GM12878 (cell line): ENCODE data around the gene CBX8. TPM values are rescaled to one million over a fixed set of nuclear protein-coding genes. Genes with fewer than 3 reads are reported as not detected.

Experiments
- ATAC-seq: fragments of 200-7000 bp; cut with Tn5 transposase; 3 replicates; pipeline ENCODE4 v1.9.1; 2020; ENCODE audit warnings: mild to moderate bottlenecking, moderate library complexity
- BruUV-seq: library from RNA; stranded (reverse); fragments of 400-500 nt; replicated peaks from 2 replicates; lab custom pipeline; 2021; lab: Mats Ljungman, UMichigan
- CTCF ChIA-PET: fragments of 300-600 bp; sonication (Branson Sonifier 250); formaldehyde crosslinking; extraction: SDS; loops from one replicate; lab custom pipeline; 2021; ENCODE audit warnings: inconsistent platforms; lab: Yijun Ruan, JAX
- POLR2A ChIA-PET: fragments of 350-600 bp; formaldehyde crosslinking; extraction: SDS; loops from one replicate; lab custom pipeline; 2021; ENCODE audit warnings: inconsistent platforms; lab: Charles Lee
- RAD21 ChIA-PET: fragments of 300-600 bp; sonication (Branson Sonifier 250); formaldehyde crosslinking; loops from one replicate; lab custom pipeline; 2023; ENCODE audit warnings: antibody characterized with exemption; ENCODE audit not compliant: unreplicated experiment; lab: Charles Lee
- SMC1A ChIA-PET: fragments of 300-600 bp; sonication (Branson Sonifier 250); formaldehyde crosslinking; loops from one replicate; lab custom pipeline; 2023; ENCODE audit not compliant: unreplicated experiment, uncharacterized antibody; lab: Charles Lee
- DNase-seq: peaks from one replicate; pipeline ENCODE4 v3.0.0-alpha.2; 2011; ENCODE audit warnings: low read depth, low spot score
- FAIRE-seq: peaks from 3 replicates; lab custom pipeline; 2011; peaks lifted over from hg19 to GRCh38; lab: Jason Lieb, UNC
- H2AFZ ChIP-seq: 2 replicates; pipeline ENCODE4 v1.6.0; 2011; ENCODE audit warnings: low read depth, low read length, control low read depth; ENCODE audit not compliant: control insufficient read depth
- H3K27ac ChIP-seq: 2 replicates; pipeline ENCODE4 v1.5.1; 2011; ENCODE audit warnings: control low read depth; ENCODE audit not compliant: control insufficient read depth, insufficient read depth
- H3K27me3 ChIP-seq, 2 experiments: replicated peaks in 1 of 2; 2 replicates each; pipeline versions ENCODE4 v1.6.0 to v1.6.1; 2011; ENCODE audit warnings: low read length in 1 of 2; ENCODE audit not compliant: control insufficient read depth in 2 of 2, insufficient read depth in 2 of 2
- H3K36me3 ChIP-seq, 2 experiments: 2 replicates each; pipeline ENCODE4 v1.5.1; 2011; ENCODE audit warnings: low read length in 1 of 2; ENCODE audit not compliant: control insufficient read depth in 2 of 2, insufficient read depth in 2 of 2
- H3K4me1 ChIP-seq: 2 replicates; pipeline ENCODE4 v1.6.1; 2011; ENCODE audit warnings: mild to moderate bottlenecking, low read length, moderate library complexity, mixed read lengths; ENCODE audit not compliant: control insufficient read depth, insufficient read depth
- H3K4me2 ChIP-seq: 2 replicates; pipeline ENCODE4 v1.6.0; 2011; ENCODE audit warnings: control low read depth; ENCODE audit not compliant: control insufficient read depth, insufficient read depth
- H3K4me3 ChIP-seq: fragments of 200-600 bp; sonication (generic); 2 replicates; pipeline ENCODE4 v1.5.1; 2016
- H3K79me2 ChIP-seq: 2 replicates; pipeline ENCODE4 v1.6.0; 2011; ENCODE audit warnings: low read length; ENCODE audit not compliant: control insufficient read depth, insufficient read depth
- H3K9ac ChIP-seq: 2 replicates; pipeline ENCODE4 v1.8.0; 2011; ENCODE audit warnings: low read length, control low read depth, mixed read lengths; ENCODE audit not compliant: control insufficient read depth, insufficient read depth
- H3K9me3 ChIP-seq: replicated peaks from 3 replicates; pipeline ENCODE4 v1.5.1; 2011; ENCODE audit warnings: mild to moderate bottlenecking, low read length; ENCODE audit not compliant: control insufficient read depth, insufficient read depth
- H4K20me1 ChIP-seq: 2 replicates; pipeline ENCODE4 v1.6.0; 2011; ENCODE audit not compliant: control insufficient read depth, insufficient read depth
- EED ChIP-seq: sonication (generic); IDR thresholded peaks from 2 replicates; pipeline ENCODE4 v1.6.1; 2016; ENCODE audit warnings: antibody characterized with exemption, low read depth
- ESRRA ChIP-seq: IDR thresholded peaks from 2 replicates; pipeline ENCODE4 v1.6.1; 2012; ENCODE audit warnings: mild to moderate bottlenecking, low read length, improper control_type of control experiment
- EZH2 ChIP-seq: IDR thresholded peaks from 2 replicates; pipeline ENCODE4 v1.6.1; 2012; ENCODE audit warnings: low read depth, mild to moderate bottlenecking, control low read depth, inconsistent platforms, low read length, borderline replicate concordance; ENCODE audit not compliant: control insufficient read depth
- FOS ChIP-seq: IDR thresholded peaks from 3 replicates; pipeline ENCODE4 v1.6.1; 2011; ENCODE audit warnings: borderline replicate concordance; ENCODE audit not compliant: insufficient read length; ENCODE audit errors: extremely low read depth
- FOXM1 ChIP-seq: IDR thresholded peaks from 2 replicates; pipeline ENCODE4 v1.6.1; 2012; ENCODE audit warnings: low read depth, mild to moderate bottlenecking, inconsistent platforms, low read length, moderate library complexity
- GATAD2B ChIP-seq: fragments of 450-650 bp; conservative IDR thresholded peaks from 2 replicates; pipeline ENCODE4 v1.6.1; 2017; ENCODE audit warnings: low read depth, mild to moderate bottlenecking, moderate library complexity
- JUNB ChIP-seq: IDR thresholded peaks from 2 replicates; pipeline ENCODE4 v1.6.1; 2016; ENCODE audit warnings: antibody characterized with exemption, mild to moderate bottlenecking
- LARP7 ChIP-seq: fragments of 450-650 bp; IDR thresholded peaks from 2 replicates; pipeline ENCODE4 v1.6.1; 2017; ENCODE audit warnings: mild to moderate bottlenecking
- MTA3 ChIP-seq: IDR thresholded peaks from 2 replicates; pipeline ENCODE4 v1.6.1; 2012; ENCODE audit warnings: low read length, inconsistent platforms, borderline replicate concordance
- NFYA ChIP-seq: IDR thresholded peaks from 2 replicates; pipeline ENCODE4 v1.6.1; 2011; ENCODE audit warnings: low read depth, mild to moderate bottlenecking, low read length, improper control_type of control experiment, borderline replicate concordance
- POLR2A ChIP-seq: IDR thresholded peaks from 2 replicates; pipeline ENCODE4 v1.6.1; 2011; ENCODE audit warnings: low read depth, mild to moderate bottlenecking, low read length
- POLR2AphosphoS2 ChIP-seq: IDR thresholded peaks from 2 replicates; pipeline ENCODE4 v1.6.1; 2011; ENCODE audit warnings: low read depth, mild to moderate bottlenecking, low read length, improper control_type of control experiment, moderate library complexity
- POU2F2 ChIP-seq: IDR thresholded peaks from 3 replicates; pipeline ENCODE4 v1.6.1; 2011; ENCODE audit warnings: low read depth, mild to moderate bottlenecking, low read length, borderline replicate concordance
- RB1 ChIP-seq: fragments of 450-650 bp; formaldehyde crosslinking; IDR thresholded peaks from 2 replicates; pipeline ENCODE4 v1.6.1; 2017; ENCODE audit warnings: mild to moderate bottlenecking, borderline replicate concordance
- SREBF1 ChIP-seq: IDR thresholded peaks from 2 replicates; pipeline ENCODE4 v1.6.1; 2012; ENCODE audit warnings: mild to moderate bottlenecking, low read length
- SUPT20H ChIP-seq: IDR thresholded peaks from 2 replicates; pipeline ENCODE4 v1.6.1; 2011; ENCODE audit warnings: low read depth, mild to moderate bottlenecking, low read length, moderate library complexity, borderline replicate concordance; ENCODE audit not compliant: control insufficient read depth
- TAF1 ChIP-seq: IDR thresholded peaks from 2 replicates; pipeline ENCODE4 v1.6.1; 2011; ENCODE audit warnings: mild to moderate bottlenecking, low read depth, low read length, borderline replicate concordance
- TBL1XR1 ChIP-seq: IDR thresholded peaks from 2 replicates; pipeline ENCODE4 v1.6.1; 2012; ENCODE audit warnings: low read depth, low read length, improper control_type of control experiment
- TCF3 ChIP-seq: IDR thresholded peaks from 2 replicates; pipeline ENCODE4 v1.6.1; 2012; ENCODE audit warnings: low read depth, mild to moderate bottlenecking, low read length, borderline replicate concordance; ENCODE audit not compliant: insufficient read depth
- YY1 ChIP-seq: IDR thresholded peaks from 2 replicates; pipeline ENCODE4 v1.6.1; 2011; ENCODE audit warnings: low read depth, mild to moderate bottlenecking, low read length
- ZBED1 ChIP-seq: IDR thresholded peaks from 2 replicates; pipeline ENCODE4 v1.6.1; 2016; ENCODE audit warnings: borderline replicate concordance
- ZNF24 ChIP-seq: fragments of 450-650 bp; IDR thresholded peaks from 2 replicates; pipeline ENCODE4 v1.6.1; 2017; ENCODE audit warnings: antibody characterized with exemption, mild to moderate bottlenecking
- WGBS: methylation state at CpG from one replicate; pipeline ENCODE4 v1.1.6; 2016; ENCODE audit warnings: low lambda C conversion rate; ENCODE audit not compliant: insufficient replicate concordance, insufficient coverage; ENCODE audit errors: missing lambda C conversion rate; 5-methylcytosine and 5-hydroxymethylcytosine counted together
- in situ Hi-C: fragments of 300-500 bp; cut with MboI; formaldehyde crosslinking; loops from 9 replicates; pipeline ENCODE4 v1.14.3; 2018; ENCODE audit warnings: mixed read lengths
- intact Hi-C: fragments of 100-400 bp; cut with micrococcal nuclease; formaldehyde crosslinking; loops from one replicate; pipeline ENCODE4 v1.14.2; 2022; ENCODE audit not compliant: unreplicated experiment
- polyA plus RNA-seq, 11 experiments: library from polyadenylated mRNA; depleted of rRNA in 4 of 11; unstranded in 6 of 11; stranded (reverse) in 5 of 11; fragments of >200 nt; fragmentation: Nextera tagmentation in 4 of 11; fragmentation: Illumina TruSeq in 1 of 11; extraction: Ambion mirVana in 4 of 11; extraction: Trizol in 1 of 11; gene quantifications; 1 replicate in 1 of 11; 2 replicates in 10 of 11; pipeline versions ENCODE4 v1.2.1 to v1.2.3, GENCODE V29; 2011 to 2016; ENCODE audit warnings: inconsistent platforms in 2 of 11, missing spikeins in 2 of 11, low read depth in 1 of 11
- total RNA-seq, 4 experiments: library from RNA; depleted of rRNA in 3 of 4; stranded (reverse); fragments of >200 nt in 3 of 4; fragmentation: Illumina TruSeq in 1 of 4; extraction: Trizol in 1 of 4; gene quantifications; 2 replicates each; pipeline versions ENCODE4 v1.2.1 to v1.2.3, GENCODE V29; 2013 to 2021
- TF ChIP-seq, protein P1 (sequence below): fragments of 450-650 bp; IDR thresholded peaks from 2 replicates; pipeline ENCODE4 v1.6.1; 2016; ENCODE audit warnings: mild to moderate bottlenecking
- TF ChIP-seq, protein P2 (sequence below): fragments of 450-650 bp; IDR thresholded peaks from 2 replicates; pipeline ENCODE4 v1.6.1; 2017; ENCODE audit warnings: borderline replicate concordance

The CBX8 gene
- total and polyA plus RNA-seq, 10 of the 15 experiments (the other 5 are each of a cell fraction or from before 2014, with no cell fraction given): 0.03 to 6.7 (median 1.9) TPM

DNA sequence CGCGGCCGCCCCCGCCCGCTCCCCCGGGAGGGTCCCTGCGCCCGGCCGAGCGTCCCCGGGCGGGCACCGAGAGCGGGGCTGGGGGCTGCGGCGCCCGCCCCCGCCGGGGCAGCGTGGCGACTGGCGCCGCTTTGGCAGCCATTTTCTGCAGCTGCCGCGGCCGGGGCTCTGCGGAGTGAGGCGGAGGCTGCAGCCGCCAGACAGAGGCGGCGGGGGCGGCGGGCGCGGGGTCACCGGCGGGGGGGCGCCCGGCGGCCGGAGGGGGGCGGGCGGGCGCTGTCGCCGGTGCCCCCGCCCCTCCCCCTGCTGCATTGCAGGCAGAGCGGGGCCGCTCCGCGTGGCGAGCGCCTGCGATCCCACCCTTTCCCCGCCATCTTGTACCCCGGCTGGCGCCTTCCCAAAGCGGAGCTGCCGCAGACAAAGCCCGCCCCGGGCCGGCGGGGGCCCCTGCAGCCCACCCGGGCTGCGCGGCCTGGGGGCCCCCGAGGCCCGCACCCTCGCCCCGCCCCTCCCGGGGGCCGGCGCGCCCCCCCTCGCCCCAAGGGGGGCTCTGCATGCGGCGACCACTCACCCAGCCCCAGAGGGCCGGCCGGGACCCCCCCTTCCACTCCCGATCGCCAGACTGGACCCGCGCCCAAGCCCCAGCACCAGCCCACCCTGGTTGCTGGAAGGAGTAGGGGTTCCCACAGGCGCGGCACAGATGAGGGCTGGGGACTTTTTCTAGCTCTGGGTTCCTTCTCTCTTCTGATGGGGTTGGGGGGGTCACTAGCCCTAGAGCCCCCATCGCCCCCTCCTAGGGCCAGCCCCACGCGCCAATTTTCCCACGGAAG, 16.6 kb upstream of the CBX8 start:
- POLR2A ChIA-PET: interaction anchor here (0.6 to 0.7 kb wide), 2 partner anchors 16 to 1439 kb away, joined by 4 to 5 read pairs; partner anchors contain the start of gene CBX8
- no peaks in the 10 kb centered on the region for H3K36me3 ChIP-seq
- CTCF ChIA-PET: interaction anchor here (0.9 to 1.3 kb wide), 2 partner anchors 17 to 26 kb away, joined by 5 to 10 read pairs; partner anchors contain the start of genes CBX4 and CBX8
- no peak overlapping the region; the same call in 1 of the 2 replicates for H3K9ac ChIP-seq
- no peaks in the 10 kb centered on the region; the same call in 1 of the 2 replicates for H4K20me1 ChIP-seq
- no peak overlapping the region for H3K4me3 ChIP-seq
- RAD21 ChIA-PET: interaction anchor here (0.8 to 2.5 kb wide), 4 partner anchors 16 to 157 kb away, joined by 4 to 14 read pairs (median 7); partner anchors contain the start of gene CBX8
- no peak overlapping the region for H3K27ac ChIP-seq
- H3K79me2 ChIP-seq: no peaks in the 10 kb centered on the region
- FAIRE-seq: no peak
- no peak for DNase-seq
- in situ Hi-C loops (no loop called here), intact Hi-C loops (no loop called here)
- peak overlapping the region; percentile 24; the same call in 1 of the 2 replicates for H3K4me2 ChIP-seq
- H3K27me3 ChIP-seq: peaks cover 41 to 42% of the 10 kb centered on the region in 2 experiments
- no TSS peak for BruUV-seq
- no peak overlapping the region for H2AFZ ChIP-seq
- no peak for ATAC-seq
- no peaks in the 10 kb centered on the region for H3K9me3 ChIP-seq
- WGBS: 10% methylated on average over 21 of the region's 89 CpGs
- H3K4me1 ChIP-seq: peaks cover 26% of the 10 kb centered on the region
- SMC1A ChIA-PET: no interaction called here
- TF ChIP-seq SREBF1: no peak
- no peak for TF ChIP-seq EED
- TF ChIP-seq FOS: no peak
- no peak for TF ChIP-seq JUNB
- peak; percentile 92 for TF ChIP-seq YY1
- TF ChIP-seq POLR2AphosphoS2: no peak
- no peak for TF ChIP-seq NFYA
- TF ChIP-seq EZH2: no peak
- TF ChIP-seq, protein P1, sequence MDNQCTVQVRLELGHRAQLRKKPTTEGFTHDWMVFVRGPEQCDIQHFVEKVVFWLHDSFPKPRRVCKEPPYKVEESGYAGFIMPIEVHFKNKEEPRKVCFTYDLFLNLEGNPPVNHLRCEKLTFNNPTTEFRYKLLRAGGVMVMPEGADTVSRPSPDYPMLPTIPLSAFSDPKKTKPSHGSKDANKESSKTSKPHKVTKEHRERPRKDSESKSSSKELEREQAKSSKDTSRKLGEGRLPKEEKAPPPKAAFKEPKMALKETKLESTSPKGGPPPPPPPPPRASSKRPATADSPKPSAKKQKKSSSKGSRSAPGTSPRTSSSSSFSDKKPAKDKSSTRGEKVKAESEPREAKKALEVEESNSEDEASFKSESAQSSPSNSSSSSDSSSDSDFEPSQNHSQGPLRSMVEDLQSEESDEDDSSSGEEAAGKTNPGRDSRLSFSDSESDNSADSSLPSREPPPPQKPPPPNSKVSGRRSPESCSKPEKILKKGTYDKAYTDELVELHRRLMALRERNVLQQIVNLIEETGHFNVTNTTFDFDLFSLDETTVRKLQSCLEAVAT: no peak
- TF ChIP-seq TBL1XR1: no peak
- no peak for TF ChIP-seq TCF3
- no peak for TF ChIP-seq GATAD2B
- TF ChIP-seq POU2F2: no peak
- no peak for TF ChIP-seq MTA3
- no peak for TF ChIP-seq ESRRA
- no peak for TF ChIP-seq FOXM1
- 0 out of 2 replicates have a peak, but pooled peaks have one; percentile 16 for TF ChIP-seq TAF1
- TF ChIP-seq POLR2A: 0 out of 2 replicates have a peak, but pooled peaks have one; percentile 45
- no peak for TF ChIP-seq ZBED1
- no peak for TF ChIP-seq ZNF24
- no peak for TF ChIP-seq LARP7
- TF ChIP-seq, protein P2, sequence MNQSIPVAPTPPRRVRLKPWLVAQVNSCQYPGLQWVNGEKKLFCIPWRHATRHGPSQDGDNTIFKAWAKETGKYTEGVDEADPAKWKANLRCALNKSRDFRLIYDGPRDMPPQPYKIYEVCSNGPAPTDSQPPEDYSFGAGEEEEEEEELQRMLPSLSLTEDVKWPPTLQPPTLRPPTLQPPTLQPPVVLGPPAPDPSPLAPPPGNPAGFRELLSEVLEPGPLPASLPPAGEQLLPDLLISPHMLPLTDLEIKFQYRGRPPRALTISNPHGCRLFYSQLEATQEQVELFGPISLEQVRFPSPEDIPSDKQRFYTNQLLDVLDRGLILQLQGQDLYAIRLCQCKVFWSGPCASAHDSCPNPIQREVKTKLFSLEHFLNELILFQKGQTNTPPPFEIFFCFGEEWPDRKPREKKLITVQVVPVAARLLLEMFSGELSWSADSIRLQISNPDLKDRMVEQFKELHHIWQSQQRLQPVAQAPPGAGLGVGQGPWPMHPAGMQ: no peak
- TF ChIP-seq SUPT20H: no peak
- no peak for TF ChIP-seq RB1
